GM19324 (cell line): Measurements from ENCODE around the gene SLC22A14.
"Not testable (repeated sequence)": the region's sequence is repeated elsewhere in the genome, so short reads cannot be mapped to it uniquely, and the experiment has no call there.

Experiments
- ATAC-seq: cut with Tn5 transposase; IDR thresholded peaks from one replicate; pipeline ENCODE4 v1.9.1; 2021; ENCODE audit warnings: mild to moderate bottlenecking, moderate library complexity; ENCODE audit not compliant: unreplicated experiment, low FRiP score

The SLC22A14 gene

GRCh38 chr3:38312356-38312755 is 30.3 kb downstream of the SLC22A14 start:
- ATAC-seq: no peak

- no peak for ATAC-seq
Measured at GRCh38 chr3:38313263-38313662, 31.2 kb downstream of the SLC22A14 start.

GRCh38 chr3:38313695-38314094 is 31.6 kb downstream of the SLC22A14 start:
- ATAC-seq: no peak

GRCh38 chr3:38314112-38314763 is 32.1 kb downstream of the SLC22A14 start:
- no peak for ATAC-seq

- no peak for ATAC-seq
Measured at GRCh38 chr3:38314764-38315487, 32.8 kb downstream of the SLC22A14 start.

- ATAC-seq: no peak
Measured at GRCh38 chr3:38315488-38316230, 33.6 kb downstream of the SLC22A14 start.

- ATAC-seq: no peak
Measured at GRCh38 chr3:38316356-38317191, 34.5 kb downstream of the SLC22A14 start.

- no peak for ATAC-seq
Measured at GRCh38 chr3:38317192-38317759, 35.2 kb downstream of the SLC22A14 start.

- no peak for ATAC-seq
Measured at GRCh38 chr3:38318766-38319671, 36.9 kb downstream of the SLC22A14 start.

GRCh38 chr3:38320638-38321037 is 38.5 kb downstream of the SLC22A14 start:
- not testable (repeated sequence) for ATAC-seq

GRCh38 chr3:38323060-38323459 is 41.0 kb downstream of the SLC22A14 start:
- ATAC-seq: no peak

GRCh38 chr3:38325256-38325655 is 43.2 kb downstream of the SLC22A14 start:
- ATAC-seq: no peak

GRCh38 chr3:38327335-38328009 is 45.4 kb downstream of the SLC22A14 start:
- ATAC-seq: no peak

- ATAC-seq: no peak
Measured at GRCh38 chr3:38331257-38332022, 49.3 kb downstream of the SLC22A14 start.

- no peak for ATAC-seq
Measured at GRCh38 chr3:38332201-38332600, 50.1 kb downstream of the SLC22A14 start.

- ATAC-seq: no peak
Measured at GRCh38 chr3:38334142-38335055, 52.3 kb downstream of the SLC22A14 start.

- no peak for ATAC-seq
Measured at GRCh38 chr3:38335263-38335662, 53.2 kb downstream of the SLC22A14 start.
